K562 (cell line): ENCODE measurements around the gene RTP5. TPM values are rescaled to one million over a fixed set of nuclear protein-coding genes. Genes with fewer than 3 reads are reported as not detected.

Experiments used
- CGGBP1 ChIP-seq: fragments of 250-450 bp; sonication (Bioruptor Pico); IDR thresholded peaks from 2 replicates; pipeline ENCODE4 v1.9.0; 2021; ENCODE audit warnings: mild to moderate bottlenecking
- ETV1 ChIP-seq: fragments of 450-650 bp; conservative IDR thresholded peaks from 2 replicates; pipeline ENCODE4 v1.6.1; 2016; ENCODE audit warnings: missing genetic modification characterization, control low read depth, low read depth, missing compliant biosample characterization
- GTF2A2 ChIP-seq: IDR thresholded peaks from 2 replicates; pipeline ENCODE4 v1.6.1; 2016; ENCODE audit warnings: mild to moderate bottlenecking, missing genetic modification characterization, missing compliant biosample characterization
- GTF2F1 ChIP-seq: IDR thresholded peaks from 2 replicates; pipeline ENCODE4 v1.6.1; 2011; ENCODE audit warnings: low read depth, low read length, improper control_type of control experiment
- MIER1 ChIP-seq: fragments of 450-650 bp; IDR thresholded peaks from 2 replicates; pipeline ENCODE4 v1.6.1; 2016; ENCODE audit warnings: antibody characterized with exemption, mild to moderate bottlenecking, low read depth
- PHB ChIP-seq: fragments of 250-450 bp; sonication (Bioruptor Pico); IDR thresholded peaks from 2 replicates; pipeline ENCODE4 v1.5.0; 2021
- POLR3G ChIP-seq: IDR thresholded peaks from 2 replicates; pipeline ENCODE4 v1.6.1; 2011; ENCODE audit not compliant: insufficient read length, insufficient replicate concordance; ENCODE audit errors: extremely low read depth
- PPARD ChIP-seq: fragments of 250-450 bp; sonication (Bioruptor Pico); IDR thresholded peaks from 2 replicates; pipeline ENCODE4 v1.8.0; 2022; ENCODE audit warnings: inconsistent platforms, mild to moderate bottlenecking, moderate library complexity
- RBM34 ChIP-seq: fragments of 200-400 bp; formaldehyde crosslinking; IDR thresholded peaks from 2 replicates; pipeline ENCODE4 v1.6.1; 2018; ENCODE audit warnings: low read length, borderline replicate concordance; ENCODE audit not compliant: insufficient read depth
- SAFB ChIP-seq: fragments of 200-400 bp; formaldehyde crosslinking; IDR thresholded peaks from 2 replicates; pipeline ENCODE4 v1.6.1; 2017; ENCODE audit warnings: low read depth, low read length, borderline replicate concordance
- SMARCA4 ChIP-seq: fragments of 450-650 bp; IDR thresholded peaks from 2 replicates; pipeline ENCODE4 v1.6.1; 2016
- SNIP1 ChIP-seq: fragments of 450-650 bp; IDR thresholded peaks from 2 replicates; pipeline ENCODE4 v1.7.1; 2017; ENCODE audit warnings: low read depth, mild to moderate bottlenecking
- THRAP3 ChIP-seq: fragments of 450-650 bp; IDR thresholded peaks from 2 replicates; pipeline ENCODE4 v1.6.1; 2016; ENCODE audit warnings: mild to moderate bottlenecking, inconsistent platforms, borderline replicate concordance
- THRB ChIP-seq: fragments of 450-650 bp; formaldehyde crosslinking; conservative IDR thresholded peaks from 2 replicates; pipeline ENCODE4 v1.4.0; 2022; ENCODE audit warnings: mild to moderate bottlenecking, missing genetic modification characterization
- USF1 ChIP-seq: sonication (generic); formaldehyde crosslinking; IDR thresholded peaks from 2 replicates; pipeline ENCODE4 v1.9.0; 2022; ENCODE audit warnings: mild to moderate bottlenecking, missing genetic modification reagents
- ZFX ChIP-seq: sonication (generic); formaldehyde crosslinking; IDR thresholded peaks from 2 replicates; pipeline ENCODE4 v1.8.0; 2022; ENCODE audit warnings: mild to moderate bottlenecking, missing genetic modification reagents, moderate library complexity
- ZNF518B ChIP-seq: fragments of 250-450 bp; sonication (Bioruptor Pico); IDR thresholded peaks from 2 replicates; pipeline ENCODE4 v1.5.0; 2021; ENCODE audit warnings: mild to moderate bottlenecking, moderate library complexity
- ZNF57 ChIP-seq: fragments of 450-650 bp; formaldehyde crosslinking; IDR thresholded peaks from 2 replicates; pipeline ENCODE4 v1.4.0; 2020; ENCODE audit warnings: mild to moderate bottlenecking, moderate library complexity
- ZNF592 ChIP-seq: fragments of 450-650 bp; IDR thresholded peaks from 2 replicates; pipeline ENCODE4 v1.6.1; 2017; ENCODE audit warnings: antibody characterized with exemption, mild to moderate bottlenecking
- polyA plus RNA-seq, 8 experiments: library from polyadenylated mRNA; depleted of rRNA in 4 of 8; stranded (reverse) in 5 of 8; unstranded in 3 of 8; fragments of >200 nt; fragmentation: Nextera tagmentation in 2 of 8; fragmentation: Illumina TruSeq in 1 of 8; extraction: Ambion mirVana in 2 of 8; extraction: Trizol in 1 of 8; gene quantifications; 2 replicates each; pipeline versions ENCODE4 v1.2.1 to v1.2.3, GENCODE V29; 2011 to 2014; ENCODE audit warnings: inconsistent platforms in 1 of 8, missing spikeins in 1 of 8
- total RNA-seq, 7 experiments: library from RNA; depleted of rRNA in 6 of 7; stranded (reverse); fragments of >200 nt in 6 of 7; fragmentation: Illumina TruSeq in 2 of 7; extraction: Trizol in 2 of 7; gene quantifications; 2 replicates each; pipeline versions ENCODE4 v1.2.1 to v1.2.3, GENCODE V29; 2011 to 2021; ENCODE audit warnings: low replicate concordance in 1 of 7

The RTP5 gene
- total and polyA plus RNA-seq, 9 of the 15 experiments (the other 6 are each of a cell fraction or from before 2014, with no cell fraction given): not detected

GRCh38 chr2:241844066-241844728 is 25.3 kb upstream of the RTP5 start (continued):
- no peak for TF ChIP-seq SNIP1
- no peak for TF ChIP-seq GTF2F1
- no peak for TF ChIP-seq PHB
- no peak for TF ChIP-seq GTF2A2
- TF ChIP-seq SAFB: 0 out of 2 replicates have a peak, but pooled peaks have one; percentile 28
- TF ChIP-seq USF1 (CRISPR knock-in tag): no peak
- peak; percentile 45; the same call in 1 of the 2 replicates for TF ChIP-seq ZNF592
- no peak for TF ChIP-seq POLR3G
- TF ChIP-seq CGGBP1 (CRISPR knock-in tag): no peak
- no peak for TF ChIP-seq ZNF518B (CRISPR knock-in tag)
- no peak for TF ChIP-seq SMARCA4
- no peak for TF ChIP-seq THRAP3
- TF ChIP-seq ZNF57 (CRISPR knock-in tag): no peak
- no peak for TF ChIP-seq MIER1
- TF ChIP-seq THRB: no peak
- TF ChIP-seq ZFX (CRISPR knock-in tag): peak; percentile 83
- no peak for TF ChIP-seq RBM34
- TF ChIP-seq ETV1: no peak
- no peak for TF ChIP-seq PPARD (CRISPR knock-in tag)
